Lower lobe of right lung (tissue), 2 donors: Measurements from ENCODE around the gene ANKLE2. TPM values are rescaled to one million over a fixed set of nuclear protein-coding genes. Genes with fewer than 3 reads are reported as not detected.

Experiments
- ATAC-seq, 2 donors: fragments of 200-7000 bp; cut with Tn5 transposase; one replicate each; pipeline ENCODE4 v1.9.1; 2020 to 2022; ENCODE audit warnings: mild to moderate bottlenecking in 2 of 2, moderate library complexity in 2 of 2
- DNase-seq: peaks from one replicate; pipeline ENCODE4 v3.0.0-alpha.2; 2020
- H3K27ac ChIP-seq: fragments of 200-600 bp; one replicate; pipeline ENCODE4 v1.8.0; 2022
- H3K27me3 ChIP-seq: fragments of 200-600 bp; one replicate; pipeline ENCODE4 v1.8.0; 2022; ENCODE audit warnings: low read depth
- H3K36me3 ChIP-seq: fragments of 200-600 bp; one replicate; pipeline ENCODE4 v1.8.0; 2022; ENCODE audit warnings: mild to moderate bottlenecking
- H3K4me1 ChIP-seq: fragments of 200-600 bp; one replicate; pipeline ENCODE4 v1.8.0; 2022
- H3K4me3 ChIP-seq: fragments of 200-600 bp; one replicate; pipeline ENCODE4 v1.8.0; 2022; ENCODE audit warnings: mild to moderate bottlenecking
- H3K9me3 ChIP-seq: fragments of 200-600 bp; one replicate; pipeline ENCODE4 v1.8.0; 2022
- intact Hi-C: fragments of 100-400 bp; cut with DNase I; formaldehyde crosslinking; loops from one replicate; pipeline ENCODE4 v1.11.0; 2022
- total RNA-seq: library from RNA; stranded (reverse); fragmentation: NEBNext Ultra II Directional; extraction: Animal tissue kit (Norgen Biotek cat#: 25700); gene quantifications from one replicate; pipeline ENCODE4 v1.2.1, GENCODE V29; 2021
- TF ChIP-seq, protein P1 (sequence below): fragments of 200-600 bp; IDR thresholded peaks from one replicate; pipeline ENCODE4 v1.8.0; 2022; ENCODE audit warnings: antibody characterized with exemption, mild to moderate bottlenecking
- donor health status: DM: no; HTN: yes; CAD: no; lungs with severe emphysema.

The ANKLE2 gene
- total RNA-seq, 1 donor from 2014 or later: 49.6 TPM

DNA sequence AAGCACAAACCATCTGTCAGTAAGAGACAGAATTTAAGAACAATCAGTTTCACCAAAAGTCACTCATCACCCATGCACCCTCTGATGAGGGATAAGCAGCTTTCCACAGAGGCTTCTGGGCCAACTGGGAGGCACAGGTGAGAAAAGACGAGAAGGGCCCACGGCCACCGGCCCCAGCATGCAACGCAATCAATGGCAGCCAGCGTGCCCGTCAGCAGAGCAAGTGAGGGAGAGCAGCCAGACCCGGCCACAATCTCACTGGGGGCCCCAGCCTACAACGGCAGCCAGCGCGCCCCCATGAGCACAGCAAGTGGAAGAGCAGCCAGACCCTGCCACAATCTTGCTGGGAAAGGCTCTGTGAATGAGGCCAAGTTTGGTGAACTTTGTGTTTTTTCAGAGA, 13.3 kb downstream of the ANKLE2 start:
- no peak overlapping the region for H3K27ac ChIP-seq
- H3K4me1 ChIP-seq: no peaks in the 10 kb centered on the region
- TF ChIP-seq, protein P1, sequence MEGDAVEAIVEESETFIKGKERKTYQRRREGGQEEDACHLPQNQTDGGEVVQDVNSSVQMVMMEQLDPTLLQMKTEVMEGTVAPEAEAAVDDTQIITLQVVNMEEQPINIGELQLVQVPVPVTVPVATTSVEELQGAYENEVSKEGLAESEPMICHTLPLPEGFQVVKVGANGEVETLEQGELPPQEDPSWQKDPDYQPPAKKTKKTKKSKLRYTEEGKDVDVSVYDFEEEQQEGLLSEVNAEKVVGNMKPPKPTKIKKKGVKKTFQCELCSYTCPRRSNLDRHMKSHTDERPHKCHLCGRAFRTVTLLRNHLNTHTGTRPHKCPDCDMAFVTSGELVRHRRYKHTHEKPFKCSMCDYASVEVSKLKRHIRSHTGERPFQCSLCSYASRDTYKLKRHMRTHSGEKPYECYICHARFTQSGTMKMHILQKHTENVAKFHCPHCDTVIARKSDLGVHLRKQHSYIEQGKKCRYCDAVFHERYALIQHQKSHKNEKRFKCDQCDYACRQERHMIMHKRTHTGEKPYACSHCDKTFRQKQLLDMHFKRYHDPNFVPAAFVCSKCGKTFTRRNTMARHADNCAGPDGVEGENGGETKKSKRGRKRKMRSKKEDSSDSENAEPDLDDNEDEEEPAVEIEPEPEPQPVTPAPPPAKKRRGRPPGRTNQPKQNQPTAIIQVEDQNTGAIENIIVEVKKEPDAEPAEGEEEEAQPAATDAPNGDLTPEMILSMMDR: no peak
- intact Hi-C loops: no loop called here
- peak; percentile 32 for DNase-seq
- H3K4me3 ChIP-seq: no peak overlapping the region
- ATAC-seq: no peak
- no peaks in the 10 kb centered on the region for H3K27me3 ChIP-seq
- H3K9me3 ChIP-seq: no peaks in the 10 kb centered on the region
- peaks cover 100% of the 10 kb centered on the region for H3K36me3 ChIP-seq

DNA sequence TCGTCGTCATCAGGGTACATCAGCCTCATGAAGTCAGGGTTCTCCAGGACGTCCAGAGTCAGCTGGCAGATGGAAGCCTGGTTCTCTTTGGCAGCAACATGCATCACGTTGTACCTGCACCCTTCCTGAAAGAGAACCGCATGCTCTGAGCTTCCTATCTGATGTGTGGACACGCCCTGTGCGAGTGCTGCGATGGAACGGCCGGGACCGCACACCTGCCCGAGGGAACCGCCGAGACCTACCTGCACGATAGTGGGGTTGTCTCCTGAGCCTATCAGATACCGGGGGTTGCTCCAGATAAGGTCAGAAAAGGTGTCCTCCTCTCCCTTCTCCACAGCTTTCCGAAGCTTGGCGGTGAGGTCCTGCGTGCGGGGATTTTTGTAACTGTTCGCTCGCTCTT, 13.7 kb downstream of the ANKLE2 start:
- H3K36me3 ChIP-seq: peaks cover 100% of the 10 kb centered on the region
- no peak for ATAC-seq

DNA sequence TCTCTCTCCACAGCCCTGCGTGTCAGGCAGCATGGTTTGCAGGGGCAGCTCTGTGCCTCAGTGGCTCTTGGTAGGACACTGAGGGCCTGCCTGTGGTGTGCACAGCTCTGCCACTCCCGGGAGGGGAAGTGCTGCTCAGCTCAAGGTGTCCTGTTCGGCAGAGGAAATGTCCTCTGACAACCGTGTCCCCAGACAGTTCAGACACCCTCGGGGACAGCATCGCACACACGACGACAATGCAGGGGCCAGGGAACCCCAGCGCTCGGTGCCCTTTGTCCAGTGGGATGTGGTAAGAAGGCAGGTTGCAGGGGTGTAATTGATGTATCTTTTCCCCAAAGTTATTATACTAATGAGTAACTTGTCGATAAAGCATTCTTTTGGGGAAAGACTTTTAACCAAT, 14.2 kb downstream of the ANKLE2 start:
- intact Hi-C loops: no loop called here
- H3K4me3 ChIP-seq: no peak overlapping the region
- ATAC-seq (no peak), DNase-seq (peak; percentile 20)
- no peaks in the 10 kb centered on the region for H3K9me3 ChIP-seq
- H3K36me3 ChIP-seq: peaks cover 100% of the 10 kb centered on the region
- TF ChIP-seq, protein P1: no peak
- H3K27ac ChIP-seq: no peak overlapping the region
- no peaks in the 10 kb centered on the region for H3K4me1 ChIP-seq
- H3K27me3 ChIP-seq: no peaks in the 10 kb centered on the region

More for the DNA sequence above, 13.7 kb downstream of the ANKLE2 start:
- peak; percentile 10 for DNase-seq
- Histone ChIP-seq H3K4me3 (no peak overlapping the region), H3K9me3 (no peaks in the 10 kb centered on the region), H3K27me3 (no peaks in the 10 kb centered on the region), H3K4me1 (no peaks in the 10 kb centered on the region), H3K27ac (no peak overlapping the region)
- intact Hi-C loops: no loop called here
- TF ChIP-seq, protein P1: no peak

GRCh38 chr12:132746613-132747012, 15.0 kb downstream of the ANKLE2 start:
- TF ChIP-seq, protein P1: no peak
- peaks cover 100% of the 10 kb centered on the region for H3K36me3 ChIP-seq

GRCh38 chr12:132743831-132744230, 17.8 kb downstream of the ANKLE2 start:
- Histone ChIP-seq H3K36me3 (peaks cover 100% of the 10 kb centered on the region), H3K4me1 (no peaks in the 10 kb centered on the region), H3K27me3 (no peaks in the 10 kb centered on the region), H3K27ac (no peak overlapping the region), H3K4me3 (no peak overlapping the region), H3K9me3 (no peaks in the 10 kb centered on the region)
- TF ChIP-seq, protein P1: no peak
- peak in 1 of 2 donors; percentile 15 for ATAC-seq
- DNase-seq: peak; percentile 26
- intact Hi-C loops: no loop called here

More at GRCh38 chr12:132746613-132747012, 15.0 kb downstream of the ANKLE2 start:
- DNase-seq (no peak), ATAC-seq (peak in 1 of 2 donors; percentile 7)
- Histone ChIP-seq H3K4me3 (no peak overlapping the region), H3K9me3 (no peaks in the 10 kb centered on the region), H3K4me1 (no peaks in the 10 kb centered on the region), H3K27ac (no peak overlapping the region), H3K27me3 (no peaks in the 10 kb centered on the region)
- intact Hi-C loops: no loop called here

- Histone ChIP-seq H3K4me1 (no peaks in the 10 kb centered on the region), H3K36me3 (peaks cover 100% of the 10 kb centered on the region), H3K4me3 (no peak overlapping the region), H3K27ac (no peak overlapping the region), H3K9me3 (no peaks in the 10 kb centered on the region), H3K27me3 (no peaks in the 10 kb centered on the region)
- ATAC-seq: no peak
- intact Hi-C loops: no loop called here
- TF ChIP-seq, protein P1: no peak
- DNase-seq: no peak
Observed at GRCh38 chr12:132741620-132742019, 20.0 kb downstream of the ANKLE2 start.
